GM12878 (cell line): ENCODE data around the gene PDLIM3. TPM values are rescaled to one million over a fixed set of nuclear protein-coding genes. Genes with fewer than 3 reads are reported as not detected.

Experiments
- ATAC-seq: fragments of 200-7000 bp; cut with Tn5 transposase; 3 replicates; pipeline ENCODE4 v1.9.1; 2020; ENCODE audit warnings: mild to moderate bottlenecking, moderate library complexity
- BruUV-seq: library from RNA; stranded (reverse); fragments of 400-500 nt; replicated peaks from 2 replicates; lab custom pipeline; 2021; lab: Mats Ljungman, UMichigan
- CTCF ChIA-PET: fragments of 300-600 bp; sonication (Branson Sonifier 250); formaldehyde crosslinking; extraction: SDS; loops from one replicate; lab custom pipeline; 2021; ENCODE audit warnings: inconsistent platforms; lab: Yijun Ruan, JAX
- POLR2A ChIA-PET: fragments of 350-600 bp; formaldehyde crosslinking; extraction: SDS; loops from one replicate; lab custom pipeline; 2021; ENCODE audit warnings: inconsistent platforms; lab: Charles Lee
- RAD21 ChIA-PET: fragments of 300-600 bp; sonication (Branson Sonifier 250); formaldehyde crosslinking; loops from one replicate; lab custom pipeline; 2023; ENCODE audit warnings: antibody characterized with exemption; ENCODE audit not compliant: unreplicated experiment; lab: Charles Lee
- SMC1A ChIA-PET: fragments of 300-600 bp; sonication (Branson Sonifier 250); formaldehyde crosslinking; loops from one replicate; lab custom pipeline; 2023; ENCODE audit not compliant: unreplicated experiment, uncharacterized antibody; lab: Charles Lee
- DNase-seq: peaks from one replicate; pipeline ENCODE4 v3.0.0-alpha.2; 2011; ENCODE audit warnings: low read depth, low spot score
- FAIRE-seq: peaks from 3 replicates; lab custom pipeline; 2011; peaks lifted over from hg19 to GRCh38; lab: Jason Lieb, UNC
- H2AFZ ChIP-seq: 2 replicates; pipeline ENCODE4 v1.6.0; 2011; ENCODE audit warnings: low read depth, low read length, control low read depth; ENCODE audit not compliant: control insufficient read depth
- H3K27ac ChIP-seq: 2 replicates; pipeline ENCODE4 v1.5.1; 2011; ENCODE audit warnings: control low read depth; ENCODE audit not compliant: control insufficient read depth, insufficient read depth
- H3K27me3 ChIP-seq, 2 experiments: replicated peaks in 1 of 2; 2 replicates each; pipeline versions ENCODE4 v1.6.0 to v1.6.1; 2011; ENCODE audit warnings: low read length in 1 of 2; ENCODE audit not compliant: control insufficient read depth in 2 of 2, insufficient read depth in 2 of 2
- H3K36me3 ChIP-seq, 2 experiments: 2 replicates each; pipeline ENCODE4 v1.5.1; 2011; ENCODE audit warnings: low read length in 1 of 2; ENCODE audit not compliant: control insufficient read depth in 2 of 2, insufficient read depth in 2 of 2
- H3K4me1 ChIP-seq: 2 replicates; pipeline ENCODE4 v1.6.1; 2011; ENCODE audit warnings: mild to moderate bottlenecking, low read length, moderate library complexity, mixed read lengths; ENCODE audit not compliant: control insufficient read depth, insufficient read depth
- H3K4me2 ChIP-seq: 2 replicates; pipeline ENCODE4 v1.6.0; 2011; ENCODE audit warnings: control low read depth; ENCODE audit not compliant: control insufficient read depth, insufficient read depth
- H3K4me3 ChIP-seq: fragments of 200-600 bp; sonication (generic); 2 replicates; pipeline ENCODE4 v1.5.1; 2016
- H3K79me2 ChIP-seq: 2 replicates; pipeline ENCODE4 v1.6.0; 2011; ENCODE audit warnings: low read length; ENCODE audit not compliant: control insufficient read depth, insufficient read depth
- H3K9ac ChIP-seq: 2 replicates; pipeline ENCODE4 v1.8.0; 2011; ENCODE audit warnings: low read length, control low read depth, mixed read lengths; ENCODE audit not compliant: control insufficient read depth, insufficient read depth
- H3K9me3 ChIP-seq: replicated peaks from 3 replicates; pipeline ENCODE4 v1.5.1; 2011; ENCODE audit warnings: mild to moderate bottlenecking, low read length; ENCODE audit not compliant: control insufficient read depth, insufficient read depth
- H4K20me1 ChIP-seq: 2 replicates; pipeline ENCODE4 v1.6.0; 2011; ENCODE audit not compliant: control insufficient read depth, insufficient read depth
- CBX3 ChIP-seq: fragments of 200-600 bp; sonication (generic); IDR thresholded peaks from 2 replicates; pipeline ENCODE4 v1.6.1; 2016; ENCODE audit warnings: low read depth, borderline replicate concordance
- CBX5 ChIP-seq: sonication (generic); IDR thresholded peaks from 2 replicates; pipeline ENCODE4 v1.6.1; 2016; ENCODE audit warnings: low read depth, moderate library complexity, mild to moderate bottlenecking, inconsistent platforms
- CREM ChIP-seq: IDR thresholded peaks from 2 replicates; pipeline ENCODE4 v1.6.1; 2014; ENCODE audit warnings: antibody characterized with exemption, low read depth
- MTA3 ChIP-seq: IDR thresholded peaks from 2 replicates; pipeline ENCODE4 v1.6.1; 2012; ENCODE audit warnings: low read length, inconsistent platforms, borderline replicate concordance
- NFIC ChIP-seq: IDR thresholded peaks from 2 replicates; pipeline ENCODE4 v1.6.1; 2012; ENCODE audit warnings: low read depth, mild to moderate bottlenecking, inconsistent platforms, low read length, moderate library complexity
- POLR2AphosphoS2 ChIP-seq: IDR thresholded peaks from 2 replicates; pipeline ENCODE4 v1.6.1; 2011; ENCODE audit warnings: low read depth, mild to moderate bottlenecking, low read length, improper control_type of control experiment, moderate library complexity
- RBBP5 ChIP-seq: fragments of 200-600 bp; sonication (generic); conservative IDR thresholded peaks from 2 replicates; pipeline ENCODE4 v1.6.1; 2016
- SP1 ChIP-seq: IDR thresholded peaks from one replicate; pipeline ENCODE4 v1.6.1; 2011; ENCODE audit warnings: low read depth, low read length
- WRNIP1 ChIP-seq: IDR thresholded peaks from 2 replicates; pipeline ENCODE4 v1.6.1; 2011; ENCODE audit warnings: low read depth, low read length, improper control_type of control experiment, borderline replicate concordance
- YBX1 ChIP-seq: fragments of 450-650 bp; IDR thresholded peaks from 2 replicates; pipeline ENCODE4 v1.6.1; 2016; ENCODE audit warnings: antibody characterized with exemption
- YY1 ChIP-seq: IDR thresholded peaks from 2 replicates; pipeline ENCODE4 v1.6.1; 2011; ENCODE audit warnings: low read depth, mild to moderate bottlenecking, low read length
- whole genome bisulfite sequencing: methylation state at CpG from one replicate; pipeline ENCODE4 v1.1.6; 2016; ENCODE audit warnings: low lambda C conversion rate; ENCODE audit not compliant: insufficient replicate concordance, insufficient coverage; ENCODE audit errors: missing lambda C conversion rate; 5-methylcytosine and 5-hydroxymethylcytosine counted together
- in situ Hi-C: fragments of 300-500 bp; cut with MboI; formaldehyde crosslinking; loops from 9 replicates; pipeline ENCODE4 v1.14.3; 2018; ENCODE audit warnings: mixed read lengths
- intact Hi-C: fragments of 100-400 bp; cut with micrococcal nuclease; formaldehyde crosslinking; loops from one replicate; pipeline ENCODE4 v1.14.2; 2022; ENCODE audit not compliant: unreplicated experiment
- polyA plus RNA-seq, 11 experiments: library from polyadenylated mRNA; depleted of rRNA in 4 of 11; unstranded in 6 of 11; stranded (reverse) in 5 of 11; fragments of >200 nt; fragmentation: Nextera tagmentation in 4 of 11; fragmentation: Illumina TruSeq in 1 of 11; extraction: Ambion mirVana in 4 of 11; extraction: Trizol in 1 of 11; gene quantifications; 1 replicate in 1 of 11; 2 replicates in 10 of 11; pipeline versions ENCODE4 v1.2.1 to v1.2.3, GENCODE V29; 2011 to 2016; ENCODE audit warnings: inconsistent platforms in 2 of 11, missing spikeins in 2 of 11, low read depth in 1 of 11
- total RNA-seq, 4 experiments: library from RNA; depleted of rRNA in 3 of 4; stranded (reverse); fragments of >200 nt in 3 of 4; fragmentation: Illumina TruSeq in 1 of 4; extraction: Trizol in 1 of 4; gene quantifications; 2 replicates each; pipeline versions ENCODE4 v1.2.1 to v1.2.3, GENCODE V29; 2013 to 2021
- TF ChIP-seq, protein P1 (sequence below): IDR thresholded peaks from 2 replicates; pipeline ENCODE4 v1.6.1; 2011; ENCODE audit warnings: borderline replicate concordance, low read depth, mild to moderate bottlenecking, moderate library complexity, low read length; ENCODE audit not compliant: insufficient read depth, poor library complexity, severe bottlenecking
- TF ChIP-seq, protein P2 (sequence below): fragments of 150-350 bp; IDR thresholded peaks from 2 replicates; pipeline ENCODE4 v1.6.1; 2016; ENCODE audit warnings: low read depth, low read length
- TF ChIP-seq, protein P3 (sequence below): fragments of 150-350 bp; IDR thresholded peaks from 2 replicates; pipeline ENCODE4 v1.6.1; 2014; ENCODE audit warnings: mild to moderate bottlenecking, low read depth, low read length
- TF ChIP-seq, protein P4 (sequence below): fragments of 450-650 bp; IDR thresholded peaks from 2 replicates; pipeline ENCODE4 v1.6.1; 2018; ENCODE audit warnings: mild to moderate bottlenecking, low read depth, moderate library complexity; ENCODE audit not compliant: partially characterized antibody

Gene PDLIM3
- total and polyA plus RNA-seq, 10 of the 15 experiments (the other 5 are each of a cell fraction or from before 2014, with no cell fraction given), result 0.04 to 0.43 (median 0.08) TPM; not detected in 7

DNA sequence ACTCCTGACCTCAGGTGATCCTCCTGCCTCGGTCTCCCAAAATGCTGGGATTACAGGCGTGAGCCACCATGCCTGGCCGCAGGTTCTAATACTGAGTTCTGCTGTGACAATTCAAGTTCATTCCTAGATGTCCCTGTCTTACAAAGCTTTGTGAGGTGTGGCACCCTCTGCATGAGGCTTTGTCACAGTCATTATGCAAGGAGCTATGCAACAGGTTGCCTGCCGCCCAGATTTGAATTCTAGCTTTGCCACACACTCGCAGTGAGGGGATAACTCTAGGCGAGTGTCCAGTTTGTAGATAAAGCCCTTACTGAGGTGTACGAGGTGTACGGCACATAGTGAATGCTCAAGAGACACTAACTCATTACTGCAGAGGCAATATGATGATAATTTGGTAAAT is 67.3 kb downstream of the PDLIM3 start (continued):
- TF ChIP-seq CBX3, result no peak
- TF ChIP-seq, all 136 proteins: peak for 0

DNA sequence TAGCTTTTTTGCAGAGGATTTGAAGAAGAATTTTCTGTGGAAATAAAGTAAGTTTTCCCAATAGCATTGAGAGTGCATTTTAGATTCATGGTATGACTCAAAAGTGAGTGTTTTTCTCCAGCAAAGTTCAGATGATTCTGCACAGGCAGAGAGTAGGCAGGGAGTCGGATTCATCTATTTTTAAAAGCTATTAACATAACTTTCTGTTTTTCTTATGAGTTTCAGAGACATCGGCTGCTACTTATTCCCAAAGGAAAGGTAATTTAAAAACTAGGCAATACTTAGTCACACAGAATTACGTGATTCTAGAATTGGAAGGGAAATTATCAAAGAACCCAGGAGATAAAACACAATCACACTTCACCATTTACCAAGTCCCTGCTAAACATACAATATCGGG is 68.2 kb downstream of the PDLIM3 start:
- no peak for ATAC-seq
- H3K9ac ChIP-seq, result no peak overlapping the region
- H3K4me1 ChIP-seq, result peaks cover 13% of the 10 kb centered on the region
- no TSS peak for BruUV-seq
- no peak overlapping the region for H3K27ac ChIP-seq
- no peak for FAIRE-seq
- ChIA-PET SMC1A (no interaction called here), CTCF (no interaction called here), RAD21 (no interaction called here), POLR2A (no interaction called here)
- no peak overlapping the region for H2AFZ ChIP-seq
- H3K27me3 ChIP-seq, result peaks cover 0 to 2% of the 10 kb centered on the region in 2 experiments; a peak in 1 of 4 replicates
- no peaks in the 10 kb centered on the region; the same call in 2 of the 3 replicates for H3K9me3 ChIP-seq
- WGBS, result 60% methylated on average over 4 of the region's 4 CpGs
- no peak overlapping the region for H3K4me3 ChIP-seq
- no peak overlapping the region for H3K4me2 ChIP-seq
- no peak for DNase-seq
- H3K79me2 ChIP-seq, result no peaks in the 10 kb centered on the region; the same call in none of the 2 replicates
- in situ Hi-C loops, result no loop called here
- intact Hi-C loops, result no loop called here
- no peaks in the 10 kb centered on the region for H3K36me3 ChIP-seq
- H4K20me1 ChIP-seq, result no peaks in the 10 kb centered on the region
- no peak for TF ChIP-seq CREM
- TF ChIP-seq, protein P1, sequence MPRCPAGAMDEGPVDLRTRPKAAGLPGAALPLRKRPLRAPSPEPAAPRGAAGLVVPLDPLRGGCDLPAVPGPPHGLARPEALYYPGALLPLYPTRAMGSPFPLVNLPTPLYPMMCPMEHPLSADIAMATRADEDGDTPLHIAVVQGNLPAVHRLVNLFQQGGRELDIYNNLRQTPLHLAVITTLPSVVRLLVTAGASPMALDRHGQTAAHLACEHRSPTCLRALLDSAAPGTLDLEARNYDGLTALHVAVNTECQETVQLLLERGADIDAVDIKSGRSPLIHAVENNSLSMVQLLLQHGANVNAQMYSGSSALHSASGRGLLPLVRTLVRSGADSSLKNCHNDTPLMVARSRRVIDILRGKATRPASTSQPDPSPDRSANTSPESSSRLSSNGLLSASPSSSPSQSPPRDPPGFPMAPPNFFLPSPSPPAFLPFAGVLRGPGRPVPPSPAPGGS, result no peak
- TF ChIP-seq RBBP5, result no peak
- no peak for TF ChIP-seq YY1
- TF ChIP-seq, protein P2, sequence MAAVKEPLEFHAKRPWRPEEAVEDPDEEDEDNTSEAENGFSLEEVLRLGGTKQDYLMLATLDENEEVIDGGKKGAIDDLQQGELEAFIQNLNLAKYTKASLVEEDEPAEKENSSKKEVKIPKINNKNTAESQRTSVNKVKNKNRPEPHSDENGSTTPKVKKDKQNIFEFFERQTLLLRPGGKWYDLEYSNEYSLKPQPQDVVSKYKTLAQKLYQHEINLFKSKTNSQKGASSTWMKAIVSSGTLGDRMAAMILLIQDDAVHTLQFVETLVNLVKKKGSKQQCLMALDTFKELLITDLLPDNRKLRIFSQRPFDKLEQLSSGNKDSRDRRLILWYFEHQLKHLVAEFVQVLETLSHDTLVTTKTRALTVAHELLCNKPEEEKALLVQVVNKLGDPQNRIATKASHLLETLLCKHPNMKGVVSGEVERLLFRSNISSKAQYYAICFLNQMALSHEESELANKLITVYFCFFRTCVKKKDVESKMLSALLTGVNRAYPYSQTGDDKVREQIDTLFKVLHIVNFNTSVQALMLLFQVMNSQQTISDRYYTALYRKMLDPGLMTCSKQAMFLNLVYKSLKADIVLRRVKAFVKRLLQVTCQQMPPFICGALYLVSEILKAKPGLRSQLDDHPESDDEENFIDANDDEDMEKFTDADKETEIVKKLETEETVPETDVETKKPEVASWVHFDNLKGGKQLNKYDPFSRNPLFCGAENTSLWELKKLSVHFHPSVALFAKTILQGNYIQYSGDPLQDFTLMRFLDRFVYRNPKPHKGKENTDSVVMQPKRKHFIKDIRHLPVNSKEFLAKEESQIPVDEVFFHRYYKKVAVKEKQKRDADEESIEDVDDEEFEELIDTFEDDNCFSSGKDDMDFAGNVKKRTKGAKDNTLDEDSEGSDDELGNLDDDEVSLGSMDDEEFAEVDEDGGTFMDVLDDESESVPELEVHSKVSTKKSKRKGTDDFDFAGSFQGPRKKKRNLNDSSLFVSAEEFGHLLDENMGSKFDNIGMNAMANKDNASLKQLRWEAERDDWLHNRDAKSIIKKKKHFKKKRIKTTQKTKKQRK, result no peak
- no peak for TF ChIP-seq NFIC
- TF ChIP-seq, protein P3, sequence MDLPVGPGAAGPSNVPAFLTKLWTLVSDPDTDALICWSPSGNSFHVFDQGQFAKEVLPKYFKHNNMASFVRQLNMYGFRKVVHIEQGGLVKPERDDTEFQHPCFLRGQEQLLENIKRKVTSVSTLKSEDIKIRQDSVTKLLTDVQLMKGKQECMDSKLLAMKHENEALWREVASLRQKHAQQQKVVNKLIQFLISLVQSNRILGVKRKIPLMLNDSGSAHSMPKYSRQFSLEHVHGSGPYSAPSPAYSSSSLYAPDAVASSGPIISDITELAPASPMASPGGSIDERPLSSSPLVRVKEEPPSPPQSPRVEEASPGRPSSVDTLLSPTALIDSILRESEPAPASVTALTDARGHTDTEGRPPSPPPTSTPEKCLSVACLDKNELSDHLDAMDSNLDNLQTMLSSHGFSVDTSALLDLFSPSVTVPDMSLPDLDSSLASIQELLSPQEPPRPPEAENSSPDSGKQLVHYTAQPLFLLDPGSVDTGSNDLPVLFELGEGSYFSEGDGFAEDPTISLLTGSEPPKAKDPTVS, result no peak
- no peak for TF ChIP-seq WRNIP1
- no peak for TF ChIP-seq POLR2AphosphoS2
- TF ChIP-seq, protein P4, sequence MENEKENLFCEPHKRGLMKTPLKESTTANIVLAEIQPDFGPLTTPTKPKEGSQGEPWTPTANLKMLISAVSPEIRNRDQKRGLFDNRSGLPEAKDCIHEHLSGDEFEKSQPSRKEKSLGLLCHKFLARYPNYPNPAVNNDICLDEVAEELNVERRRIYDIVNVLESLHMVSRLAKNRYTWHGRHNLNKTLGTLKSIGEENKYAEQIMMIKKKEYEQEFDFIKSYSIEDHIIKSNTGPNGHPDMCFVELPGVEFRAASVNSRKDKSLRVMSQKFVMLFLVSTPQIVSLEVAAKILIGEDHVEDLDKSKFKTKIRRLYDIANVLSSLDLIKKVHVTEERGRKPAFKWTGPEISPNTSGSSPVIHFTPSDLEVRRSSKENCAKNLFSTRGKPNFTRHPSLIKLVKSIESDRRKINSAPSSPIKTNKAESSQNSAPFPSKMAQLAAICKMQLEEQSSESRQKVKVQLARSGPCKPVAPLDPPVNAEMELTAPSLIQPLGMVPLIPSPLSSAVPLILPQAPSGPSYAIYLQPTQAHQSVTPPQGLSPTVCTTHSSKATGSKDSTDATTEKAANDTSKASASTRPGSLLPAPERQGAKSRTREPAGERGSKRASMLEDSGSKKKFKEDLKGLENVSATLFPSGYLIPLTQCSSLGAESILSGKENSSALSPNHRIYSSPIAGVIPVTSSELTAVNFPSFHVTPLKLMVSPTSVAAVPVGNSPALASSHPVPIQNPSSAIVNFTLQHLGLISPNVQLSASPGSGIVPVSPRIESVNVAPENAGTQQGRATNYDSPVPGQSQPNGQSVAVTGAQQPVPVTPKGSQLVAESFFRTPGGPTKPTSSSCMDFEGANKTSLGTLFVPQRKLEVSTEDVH, result no peak
- TF ChIP-seq MTA3, result no peak
- no peak for TF ChIP-seq SP1
- no peak for TF ChIP-seq CBX5
- no peak for TF ChIP-seq YBX1
